H1 (cell line): Measurements from ENCODE around the gene TRAF6. TPM values are rescaled to one million over a fixed set of nuclear protein-coding genes. Genes with fewer than 3 reads are reported as not detected.

Source experiments
- CTCF ChIA-PET: fragments of 300-600 bp; sonication (Branson Sonifier 250); formaldehyde crosslinking; loops from one replicate; lab custom pipeline; 2021; ENCODE audit not compliant: partially characterized antibody; lab: Charles Lee
- POLR2A ChIA-PET: fragments of 300-600 bp; sonication (Branson Sonifier 250); formaldehyde crosslinking; loops from one replicate; lab custom pipeline; 2021; ENCODE audit warnings: inconsistent platforms; ENCODE audit not compliant: partially characterized antibody; lab: Charles Lee
- DNase-seq, 2 experiments: peaks; one replicate each; pipeline versions ENCODE4 v3.0.0 to v3.0.0-alpha.2; 2010 to 2022; ENCODE audit warnings: low spot score in 2 of 2, low read depth in 1 of 2, mixed read lengths in 1 of 2
- FAIRE-seq: peaks from 2 replicates; lab custom pipeline; 2011; peaks lifted over from hg19 to GRCh38; lab: Jason Lieb, UNC
- H2AFZ ChIP-seq: 2 replicates; pipeline ENCODE4 v1.8.1; 2012; ENCODE audit warnings: low read length, inconsistent platforms
- H2AK5ac ChIP-seq: 2 replicates; pipeline ENCODE4 v1.6.1; 2013; ENCODE audit warnings: low read depth, low read length
- H2BK120ac ChIP-seq: replicated peaks from 2 replicates; pipeline ENCODE3; 2013; ENCODE audit warnings: low read depth, low read length, inconsistent platforms
- H2BK12ac ChIP-seq: 2 replicates; pipeline ENCODE4 v1.6.1; 2013; ENCODE audit warnings: low read depth, low read length
- H2BK15ac ChIP-seq: 2 replicates; pipeline ENCODE4 v1.6.1; 2013; ENCODE audit warnings: low read length
- H2BK20ac ChIP-seq: 2 replicates; pipeline ENCODE4 v1.6.1; 2013; ENCODE audit warnings: low read length
- H2BK5ac ChIP-seq: 2 replicates; pipeline ENCODE4 v1.6.1; 2013; ENCODE audit warnings: low read depth, low read length
- H3K14ac ChIP-seq: 2 replicates; pipeline ENCODE4 v1.6.1; 2013; ENCODE audit warnings: inconsistent platforms; ENCODE audit not compliant: insufficient read length
- H3K18ac ChIP-seq: 2 replicates; pipeline ENCODE4 v1.6.1; 2013; ENCODE audit warnings: low read length; ENCODE audit errors: extremely low read depth
- H3K23ac ChIP-seq: 2 replicates; pipeline ENCODE4 v1.6.1; 2013; ENCODE audit warnings: inconsistent platforms; ENCODE audit not compliant: insufficient read length
- H3K23me2 ChIP-seq: 2 replicates; pipeline ENCODE4 v1.6.1; 2013; ENCODE audit warnings: low read depth, low read length
- H3K27ac ChIP-seq: 2 replicates; pipeline ENCODE4 v1.6.1; 2011; ENCODE audit warnings: low read depth, low read length, inconsistent platforms
- H3K27me3 ChIP-seq, 4 experiments: replicated peaks in 1 of 4; 1 replicate in 1 of 4; 2 replicates in 3 of 4; pipeline versions ENCODE4 v1.6.1 to v1.8.1; 2011 to 2013; ENCODE audit warnings: low read length in 3 of 4, mild to moderate bottlenecking in 3 of 4, inconsistent platforms in 2 of 4, mixed read lengths in 2 of 4, moderate library complexity in 1 of 4; ENCODE audit not compliant: control insufficient read depth in 3 of 4, insufficient read depth in 3 of 4; ENCODE audit errors: extremely low read depth in 1 of 4
- H3K36me3 ChIP-seq, 4 experiments: 2 replicates each; pipeline versions ENCODE4 v1.6.1 to v1.8.1; 2011 to 2013; ENCODE audit warnings: mild to moderate bottlenecking in 4 of 4, low read length in 3 of 4, moderate library complexity in 2 of 4, control low read depth in 1 of 4, inconsistent platforms in 1 of 4; ENCODE audit not compliant: insufficient read depth in 4 of 4, control insufficient read depth in 2 of 4
- H3K4ac ChIP-seq: replicated peaks from 2 replicates; pipeline ENCODE3; 2013; ENCODE audit warnings: low read length, low read depth, mixed read lengths, inconsistent platforms; ENCODE audit not compliant: insufficient read length
- H3K4me1 ChIP-seq, 4 experiments: replicated peaks in 1 of 4; 1 replicate in 1 of 4; 2 replicates in 3 of 4; pipeline versions ENCODE4 v1.6.1 to v1.8.1; 2011 to 2013; ENCODE audit warnings: low read length in 3 of 4, inconsistent platforms in 2 of 4, mixed read lengths in 1 of 4; ENCODE audit not compliant: insufficient read depth in 4 of 4, control insufficient read depth in 3 of 4
- H3K4me2 ChIP-seq, 2 experiments: 2 replicates each; pipeline versions ENCODE4 v1.6.1 to v1.8.1; 2011 to 2013; ENCODE audit warnings: low read depth in 2 of 2, low read length in 2 of 2, control low read depth in 1 of 2, inconsistent platforms in 1 of 2, mild to moderate bottlenecking in 1 of 2; ENCODE audit not compliant: insufficient read depth in 1 of 2
- H3K4me3 ChIP-seq, 4 experiments: fragments of 200-600, 300-600 bp in 1 of 4; sonication (generic), shearing (Covaris generic), sonication (Bioruptor Twin) in 1 of 4; 2 replicates each; pipeline versions ENCODE4 v1.5.1 to v1.8.1; 2011 to 2016; ENCODE audit warnings: low read length in 4 of 4, low read depth in 3 of 4, control low read depth in 2 of 4, inconsistent platforms in 2 of 4, mild to moderate bottlenecking in 2 of 4, mixed read lengths in 1 of 4, moderate library complexity in 1 of 4; ENCODE audit not compliant: insufficient read depth in 2 of 4; ENCODE audit errors: extremely low read depth in 1 of 4
- H3K56ac ChIP-seq: replicated peaks from 2 replicates; pipeline ENCODE3; 2013; ENCODE audit warnings: low read depth, mild to moderate bottlenecking, mixed read lengths, low read length, inconsistent platforms; ENCODE audit not compliant: insufficient read length
- H3K79me1 ChIP-seq: 2 replicates; pipeline ENCODE4 v1.6.1; 2013; ENCODE audit warnings: low read depth, low read length, control low read depth
- H3K79me2 ChIP-seq, 2 experiments: 2 replicates each; pipeline versions ENCODE4 v1.6.1 to v1.8.1; 2012 to 2013; ENCODE audit warnings: low read length in 2 of 2, mild to moderate bottlenecking in 2 of 2, inconsistent platforms in 1 of 2; ENCODE audit not compliant: insufficient read depth in 2 of 2, control insufficient read depth in 1 of 2
- H3K9ac ChIP-seq, 4 experiments: replicated peaks in 1 of 4; 1 replicate in 1 of 4; 2 replicates in 3 of 4; pipeline versions ENCODE4 v1.6.1 to v1.8.1; 2011 to 2013; ENCODE audit warnings: low read depth in 3 of 4, low read length in 3 of 4, control low read depth in 2 of 4, mild to moderate bottlenecking in 2 of 4, moderate library complexity in 2 of 4, inconsistent platforms in 1 of 4; ENCODE audit errors: extremely low read depth in 1 of 4
- H3K9me3 ChIP-seq, 2 experiments: 2 replicates each; pipeline versions ENCODE4 v1.6.1 to v1.8.1; 2012 to 2013; ENCODE audit warnings: mild to moderate bottlenecking in 2 of 2, moderate library complexity in 2 of 2, control low read depth in 1 of 2, inconsistent platforms in 1 of 2, low read depth in 1 of 2, low read length in 1 of 2, mixed read lengths in 1 of 2; ENCODE audit not compliant: insufficient read depth in 2 of 2
- H4K20me1 ChIP-seq, 2 experiments: replicated peaks in 1 of 2; 2 replicates each; pipeline versions ENCODE3 to v1.8.1; 2011 to 2013; ENCODE audit warnings: inconsistent platforms in 2 of 2, low read length in 2 of 2, mild to moderate bottlenecking in 1 of 2; ENCODE audit not compliant: insufficient read depth in 2 of 2, control insufficient read depth in 1 of 2
- H4K5ac ChIP-seq: 2 replicates; pipeline ENCODE4 v1.6.1; 2013; ENCODE audit warnings: low read length, low read depth, mixed read lengths, inconsistent platforms; ENCODE audit not compliant: insufficient read length
- H4K8ac ChIP-seq: 2 replicates; pipeline ENCODE4 v1.8.0; 2013; ENCODE audit warnings: mild to moderate bottlenecking, moderate library complexity, low read length, inconsistent platforms; ENCODE audit not compliant: insufficient read depth; ENCODE audit errors: extremely low read depth
- H4K91ac ChIP-seq: replicated peaks from 2 replicates; pipeline ENCODE3; 2013; ENCODE audit warnings: low read length, mixed read lengths, inconsistent platforms; ENCODE audit not compliant: insufficient read length
- ATF3 ChIP-seq: IDR thresholded peaks from 2 replicates; pipeline ENCODE4 v1.6.1; 2011; ENCODE audit warnings: low read depth, mild to moderate bottlenecking, low read length; ENCODE audit not compliant: insufficient read depth
- CEBPB ChIP-seq: IDR thresholded peaks from 2 replicates; pipeline ENCODE4 v1.6.1; 2012; ENCODE audit warnings: low read depth, low read length
- E2F6 ChIP-seq: IDR thresholded peaks from 2 replicates; pipeline ENCODE4 v1.6.1; 2012; ENCODE audit warnings: inconsistent platforms
- GABPA ChIP-seq: IDR thresholded peaks from 2 replicates; pipeline ENCODE4 v1.6.1; 2011; ENCODE audit warnings: mild to moderate bottlenecking, low read length, moderate library complexity, borderline replicate concordance; ENCODE audit not compliant: insufficient read depth
- JUND ChIP-seq: IDR thresholded peaks from 2 replicates; pipeline ENCODE4 v1.6.1; 2011; ENCODE audit warnings: mild to moderate bottlenecking, improper control_type of control experiment, low read length
- RBBP5 ChIP-seq: IDR thresholded peaks from 2 replicates; pipeline ENCODE4 v1.7.1; 2012; ENCODE audit warnings: low read depth, mild to moderate bottlenecking, inconsistent platforms, low read length, moderate library complexity, borderline replicate concordance
- RXRA ChIP-seq: IDR thresholded peaks from 2 replicates; pipeline ENCODE4 v1.6.1; 2011; ENCODE audit warnings: low read depth, mild to moderate bottlenecking, low read length, moderate library complexity; ENCODE audit not compliant: insufficient read depth
- SAP30 ChIP-seq: fragments of 300-600 bp; sonication (generic); IDR thresholded peaks from 2 replicates; pipeline ENCODE4 v1.7.1; 2012; ENCODE audit warnings: low read length, moderate library complexity, mild to moderate bottlenecking, inconsistent platforms; ENCODE audit not compliant: insufficient read depth, insufficient replicate concordance
- TEAD4 ChIP-seq: IDR thresholded peaks from 2 replicates; pipeline ENCODE4 v1.6.1; 2012; ENCODE audit warnings: low read depth, low read length, inconsistent platforms, mixed read lengths
- USF2 ChIP-seq: IDR thresholded peaks from 2 replicates; pipeline ENCODE4 v1.6.1; 2011; ENCODE audit warnings: low read length, improper control_type of control experiment
- YY1 ChIP-seq: IDR thresholded peaks from 2 replicates; pipeline ENCODE4 v1.6.1; 2011; ENCODE audit warnings: low read depth, mild to moderate bottlenecking, low read length
- WGBS, 2 experiments: shearing (Covaris generic) in 1 of 2; methylation state at CpG; one replicate each; pipeline versions ENCODE4 v1.1.6 to v1.1.7; 2013 to 2015; ENCODE audit warnings: low lambda C conversion rate in 2 of 2, mixed read lengths in 2 of 2, inconsistent platforms in 1 of 2, low coverage in 1 of 2, missing lambda C conversion rate in 1 of 2; ENCODE audit not compliant: insufficient replicate concordance in 2 of 2, insufficient coverage in 1 of 2, insufficient read length in 1 of 2; ENCODE audit errors: extremely low coverage in 1 of 2, missing lambda C conversion rate in 1 of 2; 5-methylcytosine and 5-hydroxymethylcytosine counted together
- polyA plus RNA-seq, 7 experiments: library from polyadenylated mRNA; depleted of rRNA in 3 of 7; stranded (reverse) in 5 of 7; unstranded in 2 of 7; fragments of >200 nt in 5 of 7; fragments of 200-250 nt in 2 of 7; gene quantifications; 1 replicate in 5 of 7; 2 replicates in 1 of 7; 4 replicates in 1 of 7; pipeline versions ENCODE4 v1.2.1 to v1.2.3, GENCODE V29; 2011 to 2013; ENCODE audit warnings: missing spikeins in 2 of 7, mixed read lengths in 2 of 7
- total RNA-seq: library from RNA; stranded (reverse); fragmentation: NEBNext Ultra II Directional; extraction: Animal tissue kit (Norgen Biotek cat#: 25700); gene quantifications from 2 replicates; pipeline ENCODE4 v1.2.1, GENCODE V29; 2021

The TRAF6 gene
- total and polyA plus RNA-seq, 2 of the 8 experiments (the other 6 are each of a cell fraction or from before 2014, with no cell fraction given), result 4.6 to 8.8 TPM

DNA sequence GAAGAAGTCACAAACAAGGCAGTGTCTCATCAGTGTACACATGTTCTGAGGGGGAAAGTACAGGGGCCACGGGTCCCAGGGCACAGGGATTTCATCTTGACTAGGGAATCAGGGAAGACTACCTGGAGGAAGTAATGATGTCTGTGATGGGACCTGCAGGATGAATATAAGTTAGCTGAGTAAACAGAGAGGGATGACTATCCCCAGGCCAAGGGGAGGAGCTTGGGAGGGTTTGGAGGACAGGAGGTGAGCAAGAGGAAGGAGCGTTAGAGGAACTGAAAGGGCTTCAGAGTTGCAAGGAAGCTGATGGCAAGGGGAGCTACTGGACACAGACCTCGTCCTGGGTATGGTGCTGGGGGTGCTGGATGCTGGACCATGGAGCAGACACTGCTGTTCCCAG is 56.4 kb downstream of the TRAF6 start:
- 82% methylated on average over 3 of the region's 3 CpGs; no CpG with 5 or more reads in 1 of the 2 experiments for WGBS, 2 experiments
- no peak for DNase-seq
- H2BK12ac ChIP-seq, result no peak overlapping the region
- H3K27me3 ChIP-seq, result no peaks in the 10 kb centered on the region
- H3K23ac ChIP-seq, result no peak overlapping the region
- FAIRE-seq, result no peak
- H2AFZ ChIP-seq, result no peak overlapping the region
- no peak overlapping the region for H3K56ac ChIP-seq
- no peak overlapping the region for H2AK5ac ChIP-seq
- CTCF ChIA-PET, result interaction anchor here (0.6 to 5.6 kb wide), 9 partner anchors 9 to 574 kb away, joined by 3 to 59 read pairs (median 3); no protein-coding TSS in a partner anchor
- H2BK15ac ChIP-seq, result no peak overlapping the region
- no peak overlapping the region for H4K91ac ChIP-seq
- no peak overlapping the region for H3K4ac ChIP-seq
- no peak overlapping the region for H3K4me2 ChIP-seq
- no peak overlapping the region for H3K9ac ChIP-seq
- no peaks in the 10 kb centered on the region for H3K79me2 ChIP-seq
- POLR2A ChIA-PET, result no interaction called here
- no peak overlapping the region for H2BK20ac ChIP-seq
- H3K14ac ChIP-seq, result no peak overlapping the region
- H4K5ac ChIP-seq, result no peak overlapping the region
- H2BK5ac ChIP-seq, result no peak overlapping the region
- H2BK120ac ChIP-seq, result no peak overlapping the region
- H3K36me3 ChIP-seq, result peaks cover 0 to 5% (median under 1%) of the 10 kb centered on the region in 4 experiments; a peak in 1 of 8 replicates
- peak overlapping the region; percentile 56; the same call in 1 of the 2 replicates for H3K18ac ChIP-seq
- H3K9me3 ChIP-seq, result no peaks in the 10 kb centered on the region
- H3K23me2 ChIP-seq, result no peaks in the 10 kb centered on the region
- H4K8ac ChIP-seq, result peak overlapping the region; percentile 28; the same call in 1 of the 2 replicates
- H3K27ac ChIP-seq, result no peak overlapping the region
- H3K4me3 ChIP-seq, result no peak overlapping the region
- H3K79me1 ChIP-seq, result no peaks in the 10 kb centered on the region
- no peaks in the 10 kb centered on the region for H4K20me1 ChIP-seq
- peaks cover 0 to 20% (median 11%) of the 10 kb centered on the region in 4 experiments; a peak in 6 of 7 replicates for H3K4me1 ChIP-seq
- TF ChIP-seq TEAD4, result no peak
- TF ChIP-seq SAP30, result no peak
- no peak for TF ChIP-seq YY1
- no peak for TF ChIP-seq E2F6
- TF ChIP-seq CEBPB, result no peak
- no peak for TF ChIP-seq JUND
- no peak for TF ChIP-seq ATF3
- no peak for TF ChIP-seq USF2
- no peak for TF ChIP-seq GABPA
- TF ChIP-seq RBBP5, result no peak
- no peak for TF ChIP-seq RXRA
